Measurements from ENCODE around the gene TVP23C. TPM values are rescaled to one million over a fixed set of nuclear protein-coding genes. Genes with fewer than 3 reads are reported as not detected.

TVP23C gene
- total RNA-seq, 1 experiment from 2014 or later = 14.1 TPM

DNA sequence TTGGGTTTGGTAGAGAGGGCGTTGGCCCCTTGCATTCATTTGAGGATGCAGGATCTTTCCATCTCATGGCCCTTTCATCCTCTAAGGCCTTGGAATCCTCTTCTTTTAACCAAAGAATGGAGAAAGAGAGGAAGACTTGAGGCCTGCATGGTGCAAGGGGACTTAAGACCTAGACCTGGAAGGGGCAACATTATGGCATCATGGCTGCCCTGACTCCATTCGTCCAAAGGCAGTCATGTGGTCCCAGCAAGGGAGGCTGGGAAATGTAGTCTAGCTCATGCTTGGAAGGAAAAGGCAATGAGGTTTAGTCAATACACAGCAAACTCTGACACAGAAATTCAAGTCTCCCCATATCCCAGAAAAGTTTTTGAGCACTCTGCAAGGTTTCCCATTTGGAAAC lies 65.2 kb downstream of the TVP23C start:
- Histone ChIP-seq H3K4me2 (ENCODE audit: low read length) (no peak overlapping the region), H3K36me3 (ENCODE audit: control insufficient read depth in 1 of 2, insufficient read depth in 2 of 2, low read length in 2 of 2) (no peaks in the 10 kb centered on the region), H3K27me3 (ENCODE audit: insufficient read depth, low read length) (no peaks in the 10 kb centered on the region), H3K9me3 (ENCODE audit: control insufficient read depth in 1 of 2, insufficient read depth in 1 of 2, low read depth in 1 of 2, low read length in 2 of 2) (no peaks in the 10 kb centered on the region), H2AFZ (ENCODE audit: low read depth, low read length, poor library complexity, severe bottlenecking) (no peak overlapping the region), H3K9me2 (ENCODE audit: insufficient read depth) (no peaks in the 10 kb centered on the region), H3K9ac (ENCODE audit: low read length) (no peak overlapping the region), H3K79me2 (ENCODE audit: insufficient read depth, low read length) (no peaks in the 10 kb centered on the region), H3K4me3 (replicated peaks in 1 of 2; ENCODE audit: low read depth in 1 of 2, low read length in 2 of 2) (no peak overlapping the region), H4K20me1 (ENCODE audit: insufficient read depth) (no peaks in the 10 kb centered on the region), H3K27ac (ENCODE audit: low read depth, low read length) (no peak overlapping the region), H3K4me1 (ENCODE audit: control insufficient read depth in 1 of 2, insufficient read depth in 2 of 2, low read length in 2 of 2) (peaks cover 3% of the 10 kb centered on the region in 2 experiments; a peak in 3 of 4 replicates)
- intact Hi-C loops (cut with micrococcal nuclease) = no loop called here
- ChIA-PET RAD21 (ENCODE audit: low non-redundant PET in 1 of 2, low total read pairs in 2 of 2, uncharacterized antibody in 2 of 2, unreplicated experiment in 2 of 2) (no interaction called here), CTCF (interaction anchor here (1.2 kb wide), 1 partner anchor 250 kb away, joined by 3 read pairs; no protein-coding TSS in a partner anchor), POLR2A (no interaction called here)
- TF ChIP-seq EZH2 (IDR thresholded peaks at IDR 0.05) (no peak), JUND (IDR thresholded peaks at IDR 0.05) (no peak), ZFX (IDR thresholded peaks at IDR 0.05) (no peak), EZH2phosphoT487 (IDR thresholded peaks at IDR 0.05; ENCODE audit: borderline replicate concordance) (no peak), YY1 (IDR thresholded peaks at IDR 0.05; ENCODE audit: extremely low read depth, insufficient replicate concordance, low read depth, low read length) (peak; percentile 57), EGR1 (IDR thresholded peaks at IDR 0.05; ENCODE audit: low read depth) (no peak), POLR2A (IDR thresholded peaks at IDR 0.05; ENCODE audit: borderline replicate concordance, extremely low read depth, insufficient read depth, insufficient read length) (no peak)
- TF ChIP-seq, protein P1, sequence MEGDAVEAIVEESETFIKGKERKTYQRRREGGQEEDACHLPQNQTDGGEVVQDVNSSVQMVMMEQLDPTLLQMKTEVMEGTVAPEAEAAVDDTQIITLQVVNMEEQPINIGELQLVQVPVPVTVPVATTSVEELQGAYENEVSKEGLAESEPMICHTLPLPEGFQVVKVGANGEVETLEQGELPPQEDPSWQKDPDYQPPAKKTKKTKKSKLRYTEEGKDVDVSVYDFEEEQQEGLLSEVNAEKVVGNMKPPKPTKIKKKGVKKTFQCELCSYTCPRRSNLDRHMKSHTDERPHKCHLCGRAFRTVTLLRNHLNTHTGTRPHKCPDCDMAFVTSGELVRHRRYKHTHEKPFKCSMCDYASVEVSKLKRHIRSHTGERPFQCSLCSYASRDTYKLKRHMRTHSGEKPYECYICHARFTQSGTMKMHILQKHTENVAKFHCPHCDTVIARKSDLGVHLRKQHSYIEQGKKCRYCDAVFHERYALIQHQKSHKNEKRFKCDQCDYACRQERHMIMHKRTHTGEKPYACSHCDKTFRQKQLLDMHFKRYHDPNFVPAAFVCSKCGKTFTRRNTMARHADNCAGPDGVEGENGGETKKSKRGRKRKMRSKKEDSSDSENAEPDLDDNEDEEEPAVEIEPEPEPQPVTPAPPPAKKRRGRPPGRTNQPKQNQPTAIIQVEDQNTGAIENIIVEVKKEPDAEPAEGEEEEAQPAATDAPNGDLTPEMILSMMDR (IDR thresholded peaks at IDR 0.05 in 2 of 3, conservative IDR thresholded peaks at IDR 0.05 in 1 of 3; ENCODE audit: borderline replicate concordance in 1 of 3, insufficient read depth in 1 of 3, low read depth in 2 of 3, low read length in 2 of 3) = no peak
- TF ChIP-seq, protein P2, sequence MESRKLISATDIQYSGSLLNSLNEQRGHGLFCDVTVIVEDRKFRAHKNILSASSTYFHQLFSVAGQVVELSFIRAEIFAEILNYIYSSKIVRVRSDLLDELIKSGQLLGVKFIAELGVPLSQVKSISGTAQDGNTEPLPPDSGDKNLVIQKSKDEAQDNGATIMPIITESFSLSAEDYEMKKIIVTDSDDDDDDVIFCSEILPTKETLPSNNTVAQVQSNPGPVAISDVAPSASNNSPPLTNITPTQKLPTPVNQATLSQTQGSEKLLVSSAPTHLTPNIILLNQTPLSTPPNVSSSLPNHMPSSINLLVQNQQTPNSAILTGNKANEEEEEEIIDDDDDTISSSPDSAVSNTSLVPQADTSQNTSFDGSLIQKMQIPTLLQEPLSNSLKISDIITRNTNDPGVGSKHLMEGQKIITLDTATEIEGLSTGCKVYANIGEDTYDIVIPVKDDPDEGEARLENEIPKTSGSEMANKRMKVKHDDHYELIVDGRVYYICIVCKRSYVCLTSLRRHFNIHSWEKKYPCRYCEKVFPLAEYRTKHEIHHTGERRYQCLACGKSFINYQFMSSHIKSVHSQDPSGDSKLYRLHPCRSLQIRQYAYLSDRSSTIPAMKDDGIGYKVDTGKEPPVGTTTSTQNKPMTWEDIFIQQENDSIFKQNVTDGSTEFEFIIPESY (IDR thresholded peaks at IDR 0.05; ENCODE audit: extremely low read depth, insufficient replicate concordance, low read length) = no peak
- ATAC-seq = peak; percentile 74
- no peak for DNase-seq (ENCODE audit: low read depth, low spot score)
- no TSS peak for BruUV-seq (replicated peaks)

Data from HCT116 (cell line).